Measurements from ENCODE around the gene AUTS2. TPM values are rescaled to one million over a fixed set of nuclear protein-coding genes. Genes with fewer than 3 reads are reported as not detected.

The AUTS2 gene
- total and polyA plus RNA-seq, 2 experiments from 2014 or later, result 32.0 to 91.0 TPM

GRCh38 chr7:69898189-69898588, 299.9 kb downstream of the AUTS2 start:
- Histone ChIP-seq H3K27me3 (ENCODE audit: insufficient read depth) (no peaks in the 10 kb centered on the region), H4K20me1 (replicated peaks; ENCODE audit: insufficient read depth) (no peaks in the 10 kb centered on the region), H3K79me2 (replicated peaks; ENCODE audit: insufficient read depth) (no peaks in the 10 kb centered on the region), H3K4me1 (ENCODE audit: insufficient read depth) (peaks cover 6% of the 10 kb centered on the region), H3F3A (replicated peaks; ENCODE audit: low read depth) (no peaks in the 10 kb centered on the region), H2AFZ (no peak overlapping the region), H3K9me2 (ENCODE audit: insufficient read depth) (no peaks in the 10 kb centered on the region), H3K4me2 (no peak overlapping the region), H3K36me3 (ENCODE audit: insufficient read depth) (no peaks in the 10 kb centered on the region), H3K4me3 (no peak overlapping the region), H3K27ac (ENCODE audit: low read depth) (no peak overlapping the region)
- Mint-ChIP-seq H3K4me1 (peaks cover 13% of the 10 kb centered on the region; the same call in 2 of the 3 replicates), H3K4me3 (no peak overlapping the region), H3K27me3 (ENCODE audit: insufficient read depth, low read depth, poor library complexity) (no peaks in the 10 kb centered on the region), H3K27ac (no peak overlapping the region), H3K36me3 (ENCODE audit: low read depth) (no peaks in the 10 kb centered on the region), H3K9me3 (no peaks in the 10 kb centered on the region)
- DNase-seq (ENCODE audit: low spot score) (no peak), ATAC-seq (no peak)
- TF ChIP-seq ZNF114 (CRISPR knock-in tag; IDR thresholded peaks at IDR 0.05) (no peak), EZH2 (IDR thresholded peaks at IDR 0.05; ENCODE audit: low read depth, unreplicated experiment) (no peak), CTCF (conservative IDR thresholded peaks at IDR 0.05; ENCODE audit: low read depth in 2 of 2) (no peak)

- DNase-seq (ENCODE audit: low spot score), result no peak
- Histone ChIP-seq H4K20me1 (replicated peaks; ENCODE audit: insufficient read depth) (no peaks in the 10 kb centered on the region), H3F3A (replicated peaks; ENCODE audit: low read depth) (no peaks in the 10 kb centered on the region), H3K27me3 (ENCODE audit: insufficient read depth) (no peaks in the 10 kb centered on the region), H2AFZ (no peak overlapping the region), H3K4me1 (ENCODE audit: insufficient read depth) (no peaks in the 10 kb centered on the region), H3K79me2 (replicated peaks; ENCODE audit: insufficient read depth) (no peaks in the 10 kb centered on the region), H3K9me2 (ENCODE audit: insufficient read depth) (no peaks in the 10 kb centered on the region), H3K4me3 (no peak overlapping the region), H3K4me2 (no peak overlapping the region), H3K36me3 (ENCODE audit: insufficient read depth) (no peaks in the 10 kb centered on the region), H3K27ac (ENCODE audit: low read depth) (no peak overlapping the region)
- no peaks in the 10 kb centered on the region for H3K27me3 Mint-ChIP-seq (ENCODE audit: insufficient read depth, low read depth, poor library complexity)
- no peak overlapping the region for H3K4me3 Mint-ChIP-seq
- no peak overlapping the region for H3K27ac Mint-ChIP-seq
- no peak for ATAC-seq
- H3K36me3 Mint-ChIP-seq (ENCODE audit: low read depth), result no peaks in the 10 kb centered on the region
- H3K9me3 Mint-ChIP-seq, result no peaks in the 10 kb centered on the region
- H3K4me1 Mint-ChIP-seq, result no peaks in the 10 kb centered on the region
- TF ChIP-seq REST (IDR thresholded peaks at IDR 0.05; ENCODE audit: unreplicated experiment) (no peak), EZH2phosphoT487 (IDR thresholded peaks at IDR 0.05; ENCODE audit: unreplicated experiment) (no peak), ZNF331 (CRISPR knock-in tag; IDR thresholded peaks at IDR 0.05; ENCODE audit: low read depth) (no peak), ZNF114 (CRISPR knock-in tag; IDR thresholded peaks at IDR 0.05) (no peak), NANOG (IDR thresholded peaks at IDR 0.05; ENCODE audit: borderline replicate concordance) (no peak), POLR2AphosphoS5 (IDR thresholded peaks at IDR 0.05; ENCODE audit: low read depth) (no peak), ETS1 (IDR thresholded peaks at IDR 0.05) (no peak), EZH2 (IDR thresholded peaks at IDR 0.05; ENCODE audit: low read depth, unreplicated experiment) (no peak), ZNF462 (CRISPR knock-in tag; IDR thresholded peaks at IDR 0.05) (no peak)
Observed at GRCh38 chr7:69903410-69903809, 305.1 kb downstream of the AUTS2 start.

Measured in GM23338 (cell line).